MCF 10A (cell line): ENCODE results near the gene BANF2. TPM values are rescaled to one million over a fixed set of nuclear protein-coding genes. Genes with fewer than 3 reads are reported as not detected.
"Not testable (repeated sequence)": the region's sequence is repeated elsewhere in the genome, so short reads cannot be mapped to it uniquely, and the experiment has no call there.

Source experiments
- BruUV-seq: library from RNA; stranded (reverse); fragments of 400-500 nt; replicated peaks from 2 replicates; lab custom pipeline; 2021; lab: Mats Ljungman, UMichigan
- CTCF ChIA-PET: fragments of 300-600 bp; sonication (Branson Sonifier 250); formaldehyde crosslinking; extraction: SDS; loops from one replicate; lab custom pipeline; 2021; ENCODE audit warnings: antibody characterized with exemption, inconsistent platforms; lab: Yijun Ruan, JAX
- POLR2A ChIA-PET: fragments of 300-600, 350-650 bp; sonication (Branson Sonifier 250); formaldehyde crosslinking; extraction: SDS; loops from one replicate; lab custom pipeline; 2020; ENCODE audit warnings: antibody characterized with exemption, inconsistent platforms; lab: Yijun Ruan, JAX
- DNase-seq: peaks from one replicate; pipeline ENCODE4 v3.0.0-alpha.2; 2018; ENCODE audit not compliant: unreplicated experiment
- H3K27ac Mint-ChIP-seq: one replicate; pipeline ENCODE4 v1.8.0; 2022; ENCODE audit warnings: mild to moderate bottlenecking, low read depth, mixed read lengths; ENCODE audit not compliant: unreplicated experiment
- H3K27me3 Mint-ChIP-seq: one replicate; pipeline ENCODE4 v1.8.0; 2022; ENCODE audit warnings: mixed read lengths; ENCODE audit not compliant: insufficient read depth, unreplicated experiment
- H3K36me3 Mint-ChIP-seq: one replicate; pipeline ENCODE4 v1.8.0; 2022; ENCODE audit warnings: mild to moderate bottlenecking, moderate library complexity, mixed read lengths; ENCODE audit not compliant: insufficient read depth, unreplicated experiment
- H3K4me1 Mint-ChIP-seq: one replicate; pipeline ENCODE4 v1.8.0; 2022; ENCODE audit warnings: mixed read lengths; ENCODE audit not compliant: insufficient read depth, unreplicated experiment
- H3K4me3 Mint-ChIP-seq: one replicate; pipeline ENCODE4 v1.8.0; 2022; ENCODE audit warnings: mild to moderate bottlenecking, moderate library complexity, mixed read lengths; ENCODE audit not compliant: unreplicated experiment
- H3K9me3 Mint-ChIP-seq: one replicate; pipeline ENCODE4 v1.8.0; 2022; ENCODE audit warnings: mixed read lengths; ENCODE audit not compliant: unreplicated experiment
- intact Hi-C: fragments of 100-400 bp; cut with micrococcal nuclease; formaldehyde crosslinking; loops from 2 replicates; pipeline ENCODE4 v1.14.1; 2022
- total RNA-seq: library from RNA; stranded (reverse); gene quantifications from 2 replicates; pipeline ENCODE4 v1.2.3, GENCODE V29; 2022
- TF ChIP-seq, protein P1 (sequence below): fragments of 200-600 bp; IDR thresholded peaks from one replicate; pipeline ENCODE4 v1.8.0; 2022; ENCODE audit warnings: antibody characterized with exemption, mild to moderate bottlenecking; ENCODE audit not compliant: unreplicated experiment

The BANF2 gene
- total RNA-seq, 1 experiment from 2014 or later, result not detected

DNA sequence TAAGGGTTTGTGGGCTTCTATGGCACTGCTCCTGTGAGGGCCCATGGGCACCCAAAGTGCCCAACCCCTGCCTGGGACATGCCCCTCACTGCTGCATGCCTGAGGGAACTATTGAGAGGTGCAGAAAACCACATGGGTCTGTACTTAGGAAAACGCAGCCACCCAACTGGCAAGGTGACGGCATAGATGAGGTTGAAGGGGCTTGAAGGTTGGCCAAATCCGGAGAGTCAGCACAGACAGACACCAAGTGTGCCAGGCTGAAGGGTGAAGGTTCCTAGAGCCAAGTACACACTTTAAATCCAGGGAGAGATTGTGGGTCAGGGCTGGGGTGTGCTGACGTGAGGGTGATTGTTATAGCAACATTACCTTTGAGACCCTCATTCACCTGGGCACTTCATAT is 6.2 kb downstream of the BANF2 start:
- TF ChIP-seq, protein P1, sequence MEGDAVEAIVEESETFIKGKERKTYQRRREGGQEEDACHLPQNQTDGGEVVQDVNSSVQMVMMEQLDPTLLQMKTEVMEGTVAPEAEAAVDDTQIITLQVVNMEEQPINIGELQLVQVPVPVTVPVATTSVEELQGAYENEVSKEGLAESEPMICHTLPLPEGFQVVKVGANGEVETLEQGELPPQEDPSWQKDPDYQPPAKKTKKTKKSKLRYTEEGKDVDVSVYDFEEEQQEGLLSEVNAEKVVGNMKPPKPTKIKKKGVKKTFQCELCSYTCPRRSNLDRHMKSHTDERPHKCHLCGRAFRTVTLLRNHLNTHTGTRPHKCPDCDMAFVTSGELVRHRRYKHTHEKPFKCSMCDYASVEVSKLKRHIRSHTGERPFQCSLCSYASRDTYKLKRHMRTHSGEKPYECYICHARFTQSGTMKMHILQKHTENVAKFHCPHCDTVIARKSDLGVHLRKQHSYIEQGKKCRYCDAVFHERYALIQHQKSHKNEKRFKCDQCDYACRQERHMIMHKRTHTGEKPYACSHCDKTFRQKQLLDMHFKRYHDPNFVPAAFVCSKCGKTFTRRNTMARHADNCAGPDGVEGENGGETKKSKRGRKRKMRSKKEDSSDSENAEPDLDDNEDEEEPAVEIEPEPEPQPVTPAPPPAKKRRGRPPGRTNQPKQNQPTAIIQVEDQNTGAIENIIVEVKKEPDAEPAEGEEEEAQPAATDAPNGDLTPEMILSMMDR, result no peak
- Mint-ChIP-seq H3K4me1 (no peaks in the 10 kb centered on the region), H3K9me3 (no peaks in the 10 kb centered on the region), H3K36me3 (peaks cover 6% of the 10 kb centered on the region), H3K27me3 (no peaks in the 10 kb centered on the region), H3K4me3 (no peak overlapping the region), H3K27ac (no peak overlapping the region)
- DNase-seq, result no peak
- POLR2A ChIA-PET, result no interaction called here
- CTCF ChIA-PET, result no interaction called here
- intact Hi-C loops, result no loop called here
- no TSS peak for BruUV-seq

DNA sequence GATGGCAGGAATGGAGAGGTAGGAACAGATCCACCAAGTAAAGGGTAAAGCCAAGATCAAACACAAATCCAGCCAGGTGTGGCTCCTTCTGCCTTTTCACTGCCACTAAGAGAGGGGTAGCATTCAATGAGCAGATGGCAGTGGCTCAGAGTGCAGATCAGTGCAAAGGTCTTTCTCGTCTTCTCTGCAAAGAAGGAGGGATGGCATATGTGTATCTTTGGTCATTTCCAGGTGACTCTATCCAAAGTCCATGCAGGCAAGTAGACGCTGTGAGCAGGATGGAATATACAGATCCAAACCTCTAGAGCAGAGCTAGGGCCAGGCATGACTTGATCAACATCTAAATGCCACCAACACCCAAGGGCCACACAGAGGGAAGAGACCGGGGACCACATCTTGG is 6.9 kb downstream of the BANF2 start:
- intact Hi-C loops, result no loop called here
- Mint-ChIP-seq H3K4me3 (no peak overlapping the region), H3K36me3 (no peaks in the 10 kb centered on the region), H3K27ac (no peak overlapping the region), H3K4me1 (no peaks in the 10 kb centered on the region), H3K9me3 (no peaks in the 10 kb centered on the region), H3K27me3 (no peaks in the 10 kb centered on the region)
- ChIA-PET CTCF (interaction anchor here (0.6 to 0.7 kb wide), 2 partner anchors 9 to 1838 kb away, joined by 3 read pairs; no protein-coding TSS in a partner anchor), POLR2A (no interaction called here)
- BruUV-seq, result no TSS peak
- TF ChIP-seq, protein P1, result no peak
- DNase-seq, result no peak

DNA sequence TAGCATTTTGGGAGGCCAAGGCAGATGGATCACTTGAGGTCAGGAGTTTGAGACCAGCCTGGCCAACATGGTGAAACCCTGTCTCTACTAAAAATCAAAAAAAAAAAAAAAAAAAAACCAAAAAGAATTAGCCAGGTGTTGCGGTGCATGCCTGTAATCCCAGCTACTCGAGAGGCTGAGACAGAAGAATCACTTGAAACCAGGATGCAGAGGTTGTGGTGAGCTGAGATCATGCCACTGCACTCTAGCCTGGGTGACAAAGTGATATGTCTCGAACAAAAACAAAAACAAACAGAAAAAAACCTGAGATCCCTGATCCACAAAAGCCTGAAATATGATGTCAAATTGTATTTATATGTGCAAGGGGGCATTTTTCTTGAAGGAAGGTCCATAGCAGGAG is 8.2 kb downstream of the BANF2 start:
- H3K4me1 Mint-ChIP-seq, H3K27ac Mint-ChIP-seq, H3K9me3 Mint-ChIP-seq, H3K4me3 Mint-ChIP-seq, H3K27me3 Mint-ChIP-seq, POLR2A ChIA-PET, DNase-seq, H3K36me3 Mint-ChIP-seq, intact Hi-C loops, BruUV-seq: not testable (repeated sequence)
- CTCF ChIA-PET, result interaction anchor here (0.6 to 1.0 kb wide), 4 partner anchors 27 to 229 kb away, joined by 3 read pairs; no protein-coding TSS in a partner anchor

DNA sequence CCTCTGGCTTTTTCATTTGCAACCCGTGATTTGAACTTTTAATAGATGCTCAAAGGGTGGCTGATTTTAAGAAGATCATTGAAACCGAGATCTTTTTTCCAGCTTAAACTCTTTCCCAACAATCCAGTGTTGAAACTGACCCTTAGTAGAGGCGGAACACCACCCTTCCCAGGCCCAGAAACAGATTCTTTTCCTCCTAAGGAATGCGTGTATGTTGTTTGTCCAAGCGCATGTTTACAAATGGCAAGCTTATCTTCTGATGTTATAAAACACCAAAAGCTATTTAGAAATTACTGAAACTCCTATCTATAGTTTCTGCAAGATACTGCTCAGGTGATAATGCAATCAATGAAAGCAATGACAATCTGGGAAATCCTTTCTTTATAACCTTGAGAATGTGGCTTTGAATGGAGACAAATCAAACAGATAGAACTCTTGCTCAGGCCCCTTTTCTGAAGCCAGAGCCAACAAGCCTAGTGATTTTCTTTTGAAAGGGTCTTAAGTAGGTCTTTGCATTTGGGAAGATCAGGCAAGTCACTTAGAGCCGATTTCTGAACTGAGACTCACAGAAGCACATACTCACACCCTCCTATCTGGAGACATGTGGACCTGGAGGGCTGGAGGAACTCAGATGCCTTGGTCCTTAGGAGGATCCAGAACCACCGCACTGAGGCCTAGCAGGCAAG is 9.1 kb downstream of the BANF2 start:
- Mint-ChIP-seq H3K4me3 (no peak overlapping the region), H3K27me3 (no peaks in the 10 kb centered on the region), H3K36me3 (no peaks in the 10 kb centered on the region), H3K9me3 (no peaks in the 10 kb centered on the region), H3K27ac (no peak overlapping the region), H3K4me1 (no peaks in the 10 kb centered on the region)
- BruUV-seq, result no TSS peak
- intact Hi-C loops, result no loop called here
- ChIA-PET CTCF (interaction anchor here (0.5 to 1.0 kb wide), 2 partner anchors 28 to 38 kb away, joined by 3 read pairs; no protein-coding TSS in a partner anchor), POLR2A (interaction anchor here (0.6 to 0.7 kb wide), 2 partner anchors 25 to 155 kb away, joined by 3 to 4 read pairs; no protein-coding TSS in a partner anchor)
- DNase-seq, result no peak
- TF ChIP-seq, protein P1, result no peak
